LNCAP (cell line): ENCODE measurements around the gene ASF1A.

Source experiments
- TF ChIP-seq, protein P1 (sequence below): fragments of 450-650 bp; IDR thresholded peaks from 2 replicates; pipeline ENCODE4 v1.5.1; 2017; ENCODE audit warnings: mild to moderate bottlenecking

The ASF1A gene

DNA sequence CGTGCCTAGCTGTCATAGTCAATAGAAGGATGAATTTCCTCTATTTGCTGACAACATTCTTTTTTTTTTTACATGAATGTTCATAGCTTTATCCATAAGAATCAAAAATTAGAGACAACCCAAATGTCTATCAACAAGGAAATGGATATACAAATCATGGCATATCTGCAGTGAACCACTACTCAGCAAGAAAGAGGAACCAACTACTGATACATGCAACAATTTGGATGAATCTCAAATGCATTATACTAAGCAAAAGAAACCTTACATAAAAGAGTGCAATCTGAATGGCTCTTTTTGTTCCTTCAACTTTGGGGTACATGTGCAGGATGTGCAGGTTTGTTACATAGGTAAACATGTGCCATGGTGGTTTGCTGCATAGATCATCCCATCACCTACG, 58.7 kb downstream of the ASF1A start:
- TF ChIP-seq, protein P1, sequence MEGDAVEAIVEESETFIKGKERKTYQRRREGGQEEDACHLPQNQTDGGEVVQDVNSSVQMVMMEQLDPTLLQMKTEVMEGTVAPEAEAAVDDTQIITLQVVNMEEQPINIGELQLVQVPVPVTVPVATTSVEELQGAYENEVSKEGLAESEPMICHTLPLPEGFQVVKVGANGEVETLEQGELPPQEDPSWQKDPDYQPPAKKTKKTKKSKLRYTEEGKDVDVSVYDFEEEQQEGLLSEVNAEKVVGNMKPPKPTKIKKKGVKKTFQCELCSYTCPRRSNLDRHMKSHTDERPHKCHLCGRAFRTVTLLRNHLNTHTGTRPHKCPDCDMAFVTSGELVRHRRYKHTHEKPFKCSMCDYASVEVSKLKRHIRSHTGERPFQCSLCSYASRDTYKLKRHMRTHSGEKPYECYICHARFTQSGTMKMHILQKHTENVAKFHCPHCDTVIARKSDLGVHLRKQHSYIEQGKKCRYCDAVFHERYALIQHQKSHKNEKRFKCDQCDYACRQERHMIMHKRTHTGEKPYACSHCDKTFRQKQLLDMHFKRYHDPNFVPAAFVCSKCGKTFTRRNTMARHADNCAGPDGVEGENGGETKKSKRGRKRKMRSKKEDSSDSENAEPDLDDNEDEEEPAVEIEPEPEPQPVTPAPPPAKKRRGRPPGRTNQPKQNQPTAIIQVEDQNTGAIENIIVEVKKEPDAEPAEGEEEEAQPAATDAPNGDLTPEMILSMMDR, result no peak

DNA sequence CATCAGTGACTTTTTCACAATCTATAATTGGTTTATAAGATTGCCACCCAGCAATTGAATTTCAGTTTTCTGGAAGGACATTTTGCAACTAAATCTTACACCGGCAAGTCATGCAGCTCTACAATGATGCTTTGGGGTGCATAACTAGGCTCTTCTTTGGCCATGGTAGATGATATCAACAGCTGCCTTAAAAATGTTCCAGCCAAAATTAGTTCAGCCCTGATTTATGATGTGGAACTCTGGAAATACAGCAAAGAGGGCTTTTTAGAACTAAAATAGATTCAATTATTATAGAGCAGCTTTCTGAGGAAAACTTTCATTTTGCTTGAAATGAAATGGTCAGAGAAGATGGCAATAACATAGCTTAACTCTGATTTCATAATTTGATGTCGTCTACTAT, 59.4 kb downstream of the ASF1A start:
- TF ChIP-seq, protein P1, result no peak
